ENCODE data around the gene CLDN3. TPM values are rescaled to one million over a fixed set of nuclear protein-coding genes. Genes with fewer than 3 reads are reported as not detected.

The CLDN3 gene
- total and polyA plus RNA-seq, 7 experiments from 2014 or later: not detected

DNA sequence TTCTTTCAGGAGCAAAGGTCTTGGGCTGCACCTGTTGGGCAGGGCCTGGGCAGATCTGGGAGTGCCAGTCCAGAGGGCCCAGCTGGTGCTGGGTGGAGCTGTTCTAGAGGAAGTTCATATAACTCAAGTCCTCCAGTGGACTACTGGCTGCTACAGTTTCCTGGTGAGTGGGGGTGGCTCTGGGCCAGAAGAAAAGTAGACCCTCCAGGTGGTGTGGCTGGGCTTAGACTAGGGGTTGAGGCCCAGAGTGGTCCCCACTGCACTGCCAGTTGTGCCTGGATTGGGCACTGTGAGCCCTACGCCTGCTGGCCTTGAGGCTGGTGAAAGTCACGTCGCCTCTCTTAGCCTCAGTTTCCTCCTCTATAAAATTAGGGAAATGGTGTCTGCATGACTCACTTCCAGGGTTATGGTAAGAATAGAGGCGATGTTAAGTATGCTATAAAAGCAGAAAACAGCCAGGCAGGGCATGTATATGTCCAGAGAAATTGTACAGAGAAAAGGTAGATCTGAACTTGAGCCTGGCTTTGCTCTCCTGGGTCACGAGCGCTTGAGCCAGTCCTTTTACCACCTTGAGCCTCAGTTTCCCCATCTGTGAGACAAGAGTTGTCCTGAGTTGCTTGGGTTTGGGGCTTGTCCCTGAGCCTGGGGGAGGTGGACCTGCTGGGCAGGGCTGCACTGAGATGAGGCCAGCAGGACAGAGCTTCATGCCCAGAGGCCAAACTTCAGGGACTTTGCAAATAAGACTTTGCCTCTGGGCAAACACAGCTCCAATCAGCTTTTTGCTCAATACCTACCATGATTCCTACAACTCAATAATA is 3.8 kb upstream of the CLDN3 start:
- Histone ChIP-seq H3K27ac (ENCODE audit: low read depth, low read length) (no peak overlapping the region), H3K4me3 (ENCODE audit: low read length) (no peak overlapping the region), H3K9me3 (ENCODE audit: control insufficient read depth in 2 of 3, low read length in 3 of 3) (no peaks in the 10 kb centered on the region), H3K36me3 (ENCODE audit: control insufficient read depth in 2 of 3, insufficient read depth in 3 of 3, low read length in 3 of 3) (no peaks in the 10 kb centered on the region), H3K27me3 (ENCODE audit: control insufficient read depth in 2 of 2, insufficient read depth in 2 of 2, low read length in 2 of 2) (no peaks in the 10 kb centered on the region), H3K4me1 (ENCODE audit: control insufficient read depth in 2 of 2, insufficient read depth in 2 of 2, low read length in 2 of 2) (no peaks in the 10 kb centered on the region)
- Mint-ChIP-seq H3K36me3 (no peaks in the 10 kb centered on the region), H3K4me1 (peaks cover 0 to 12% (median 4%) of the 10 kb centered on the region in 7 donors), H3K9me3 (peaks cover 0 to 1% (median 0%) of the 10 kb centered on the region in 11 donors), H3K4me3 (no peak overlapping the region), H3K27me3 (peaks cover 7 to 40% (median 19%) of the 10 kb centered on the region in 5 donors), H3K27ac (no peak overlapping the region)
- POLR2A ChIA-PET: no interaction called here
- CTCF ChIA-PET: no interaction called here
- DNase-seq: no peak
- intact Hi-C loops (cut with micrococcal nuclease): no loop called here
- no peak for ATAC-seq

DNA sequence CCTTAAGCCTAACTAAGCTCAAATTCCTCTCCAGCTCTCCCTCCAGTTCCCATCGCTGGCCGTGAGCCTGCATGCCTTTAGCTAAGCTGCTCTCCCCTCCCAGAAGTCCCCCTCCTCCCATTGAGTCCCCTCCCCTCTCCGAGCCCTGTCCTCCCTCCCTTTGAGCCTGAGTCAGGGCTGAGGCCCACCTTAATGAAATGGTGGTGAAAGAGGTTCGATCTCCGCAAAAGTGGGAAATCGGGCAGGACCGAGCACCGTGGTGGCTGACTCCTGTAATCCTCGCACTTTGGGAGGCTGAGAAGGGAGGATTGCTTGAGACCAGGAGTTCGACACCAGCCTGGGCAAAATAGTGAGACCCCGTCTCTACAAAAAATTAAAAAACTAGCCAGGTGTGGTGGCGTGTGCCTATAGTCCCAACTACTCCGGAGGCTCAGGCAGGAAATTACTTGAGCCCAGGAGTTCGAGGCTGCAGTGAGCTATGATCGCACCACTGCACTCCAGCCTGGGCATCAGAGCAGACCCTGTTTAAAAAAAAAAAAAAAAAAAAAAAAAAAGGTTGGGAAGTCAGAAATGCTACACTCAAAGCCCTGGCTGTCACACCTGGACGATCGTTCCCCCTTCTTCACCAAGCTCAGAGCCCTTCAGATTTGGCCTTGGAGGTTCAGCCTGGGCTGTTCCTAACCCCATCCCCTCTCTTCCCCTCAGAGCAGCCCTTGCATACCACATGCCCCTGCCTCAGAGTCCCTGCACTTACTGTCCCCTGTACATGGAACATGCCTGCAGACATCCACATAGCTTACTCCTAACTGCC is 995 bp upstream of the CLDN3 start:
- ATAC-seq: no peak
- H3K4me1 Mint-ChIP-seq: peaks cover 0 to 12% (median 4%) of the 10 kb centered on the region in 7 donors
- H3K27ac Mint-ChIP-seq: no peak overlapping the region

DNA sequence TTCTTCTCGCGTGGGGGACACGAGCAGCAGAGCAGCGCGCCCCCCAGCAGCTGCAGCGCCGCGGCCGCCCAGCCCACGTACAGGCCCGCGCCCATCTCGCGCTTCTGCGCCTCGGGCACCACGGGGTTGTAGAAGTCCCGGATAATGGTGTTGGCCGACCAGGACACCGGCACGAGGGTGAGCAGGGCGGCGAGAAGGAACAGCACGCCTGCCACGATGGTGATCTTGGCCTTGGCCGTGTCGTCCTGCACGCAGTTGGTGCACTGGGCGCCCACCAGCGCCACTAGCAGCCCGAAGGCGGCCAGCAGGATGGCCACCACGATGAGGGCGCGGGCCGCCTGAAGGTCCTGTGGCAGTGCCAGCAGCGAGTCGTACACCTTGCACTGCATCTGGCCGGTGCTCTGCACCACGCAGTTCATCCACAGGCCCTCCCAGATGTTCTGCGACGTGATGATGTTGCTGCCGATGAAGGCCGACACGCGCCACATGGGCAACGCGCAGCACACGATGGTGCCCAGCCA is 529 bp downstream of the CLDN3 start:
- no peak overlapping the region for H3K27ac Mint-ChIP-seq
- Histone ChIP-seq H3K9me3 (ENCODE audit: control insufficient read depth in 2 of 3, low read length in 3 of 3) (no peaks in the 10 kb centered on the region), H3K27ac (ENCODE audit: low read depth, low read length) (no peak overlapping the region), H3K27me3 (ENCODE audit: control insufficient read depth in 2 of 2, insufficient read depth in 2 of 2, low read length in 2 of 2) (no peaks in the 10 kb centered on the region), H3K4me3 (ENCODE audit: low read length) (no peak overlapping the region), H3K4me1 (ENCODE audit: control insufficient read depth in 2 of 2, insufficient read depth in 2 of 2, low read length in 2 of 2) (no peaks in the 10 kb centered on the region), H3K36me3 (ENCODE audit: control insufficient read depth in 2 of 3, insufficient read depth in 3 of 3, low read length in 3 of 3) (no peaks in the 10 kb centered on the region)
- DNase-seq: no peak
- peaks cover 26 to 63% (median 37%) of the 10 kb centered on the region in 5 donors for H3K27me3 Mint-ChIP-seq
- peak overlapping the region in 1 of 10 donors; percentile 60 for H3K4me3 Mint-ChIP-seq
- peaks cover 0 to 7% (median 0%) of the 10 kb centered on the region in 11 donors for H3K9me3 Mint-ChIP-seq
- H3K36me3 Mint-ChIP-seq: peaks cover 0 to 4% (median 0%) of the 10 kb centered on the region in 5 donors
- H3K4me1 Mint-ChIP-seq: peaks cover 0 to 12% (median 4%) of the 10 kb centered on the region in 7 donors
- ChIA-PET CTCF (interaction anchor here (0.6 kb wide), 1 partner anchor 25 kb away, joined by 3 read pairs; no protein-coding TSS in a partner anchor), POLR2A (no interaction called here)
- no peak for ATAC-seq
- intact Hi-C loops (cut with micrococcal nuclease): no loop called here

More for the DNA sequence above, 995 bp upstream of the CLDN3 start:
- H3K27ac ChIP-seq (ENCODE audit: low read depth, low read length): no peak overlapping the region
- no peak for DNase-seq
- H3K36me3 ChIP-seq (ENCODE audit: control insufficient read depth in 2 of 3, insufficient read depth in 3 of 3, low read length in 3 of 3): no peaks in the 10 kb centered on the region
- peaks cover 0 to 4% (median 0%) of the 10 kb centered on the region in 5 donors for H3K36me3 Mint-ChIP-seq
- H3K9me3 Mint-ChIP-seq: peaks cover 0 to 7% (median 0%) of the 10 kb centered on the region in 11 donors
- peaks cover 26 to 63% (median 37%) of the 10 kb centered on the region in 5 donors for H3K27me3 Mint-ChIP-seq
- intact Hi-C loops (cut with micrococcal nuclease): no loop called here
- no peaks in the 10 kb centered on the region for H3K4me1 ChIP-seq (ENCODE audit: control insufficient read depth in 2 of 2, insufficient read depth in 2 of 2, low read length in 2 of 2)
- ChIA-PET POLR2A (no interaction called here), CTCF (interaction anchor here (0.7 kb wide), 1 partner anchor 194 kb away, joined by 3 read pairs; no protein-coding TSS in a partner anchor)
- peak overlapping the region in 9 of 10 donors; percentile 41 to 79 (median 56) for H3K4me3 Mint-ChIP-seq
- H3K4me3 ChIP-seq (ENCODE audit: low read length): no peak overlapping the region
- H3K9me3 ChIP-seq (ENCODE audit: control insufficient read depth in 2 of 3, low read length in 3 of 3): no peaks in the 10 kb centered on the region
- no peaks in the 10 kb centered on the region for H3K27me3 ChIP-seq (ENCODE audit: control insufficient read depth in 2 of 2, insufficient read depth in 2 of 2, low read length in 2 of 2)

DNA sequence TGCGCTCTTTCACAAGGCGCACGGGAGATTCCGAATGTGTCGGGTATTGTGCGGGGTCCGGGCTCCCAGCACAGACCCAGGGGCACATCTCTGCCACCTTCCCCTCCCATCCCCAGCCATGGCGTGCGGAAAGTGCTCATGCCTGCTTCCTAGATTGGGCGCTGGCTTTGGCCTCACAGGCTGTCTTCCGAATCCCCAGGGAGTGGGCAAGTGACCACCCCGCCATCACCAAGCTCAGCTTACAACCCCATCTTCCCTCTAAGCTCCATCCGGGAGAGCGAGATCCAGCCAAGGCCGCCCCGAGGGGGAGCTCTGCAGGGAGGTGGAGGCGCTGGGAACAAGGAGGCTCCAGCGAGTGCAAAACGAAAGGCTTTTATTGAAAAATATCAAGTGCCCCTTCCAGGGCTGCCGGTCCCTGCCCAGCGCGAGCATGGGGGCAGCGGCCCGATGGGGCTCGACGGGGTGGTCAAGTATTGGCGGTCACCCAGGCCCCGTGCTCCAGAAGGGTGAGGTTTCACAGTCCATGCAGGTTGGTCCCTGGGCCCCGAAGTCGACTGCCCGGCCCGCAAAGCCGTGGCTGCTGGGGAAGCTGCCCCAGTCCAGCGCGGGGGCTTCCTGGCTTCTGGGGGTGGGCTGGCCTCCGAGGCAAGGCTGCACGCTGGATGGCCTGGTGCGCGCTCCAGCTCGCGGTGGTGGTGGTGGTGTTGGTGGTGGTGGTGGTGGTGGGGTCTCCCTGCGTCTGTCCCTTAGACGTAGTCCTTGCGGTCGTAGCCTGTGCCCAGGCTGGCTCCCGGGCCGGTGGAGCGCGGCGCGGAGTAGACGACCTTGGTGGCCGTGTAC is 1.2 kb downstream of the CLDN3 start:
- H3K4me3 Mint-ChIP-seq: peak overlapping the region in 1 of 10 donors; percentile 33
- H3K9me3 ChIP-seq (ENCODE audit: control insufficient read depth in 2 of 3, low read length in 3 of 3): no peaks in the 10 kb centered on the region
- H3K27me3 ChIP-seq (ENCODE audit: control insufficient read depth in 2 of 2, insufficient read depth in 2 of 2, low read length in 2 of 2): no peaks in the 10 kb centered on the region
- H3K9me3 Mint-ChIP-seq: peaks cover 0 to 7% (median 0%) of the 10 kb centered on the region in 11 donors
- ChIA-PET CTCF (interaction anchor here (0.6 kb wide), 1 partner anchor 24 kb away, joined by 3 read pairs; no protein-coding TSS in a partner anchor), POLR2A (no interaction called here)
- peaks cover 26 to 58% (median 37%) of the 10 kb centered on the region in 5 donors for H3K27me3 Mint-ChIP-seq
- peaks cover 0 to 12% (median 4%) of the 10 kb centered on the region in 7 donors for H3K4me1 Mint-ChIP-seq
- DNase-seq (no peak), ATAC-seq (no peak)
- intact Hi-C loops (cut with micrococcal nuclease): no loop called here
- no peak overlapping the region for H3K27ac ChIP-seq (ENCODE audit: low read depth, low read length)
- H3K4me3 ChIP-seq (ENCODE audit: low read length): no peak overlapping the region
- no peak overlapping the region for H3K27ac Mint-ChIP-seq
- no peaks in the 10 kb centered on the region for H3K4me1 ChIP-seq (ENCODE audit: control insufficient read depth in 2 of 2, insufficient read depth in 2 of 2, low read length in 2 of 2)
- H3K36me3 ChIP-seq (ENCODE audit: control insufficient read depth in 2 of 3, insufficient read depth in 3 of 3, low read length in 3 of 3): no peaks in the 10 kb centered on the region
- peaks cover 0 to 4% (median 0%) of the 10 kb centered on the region in 5 donors for H3K36me3 Mint-ChIP-seq

DNA sequence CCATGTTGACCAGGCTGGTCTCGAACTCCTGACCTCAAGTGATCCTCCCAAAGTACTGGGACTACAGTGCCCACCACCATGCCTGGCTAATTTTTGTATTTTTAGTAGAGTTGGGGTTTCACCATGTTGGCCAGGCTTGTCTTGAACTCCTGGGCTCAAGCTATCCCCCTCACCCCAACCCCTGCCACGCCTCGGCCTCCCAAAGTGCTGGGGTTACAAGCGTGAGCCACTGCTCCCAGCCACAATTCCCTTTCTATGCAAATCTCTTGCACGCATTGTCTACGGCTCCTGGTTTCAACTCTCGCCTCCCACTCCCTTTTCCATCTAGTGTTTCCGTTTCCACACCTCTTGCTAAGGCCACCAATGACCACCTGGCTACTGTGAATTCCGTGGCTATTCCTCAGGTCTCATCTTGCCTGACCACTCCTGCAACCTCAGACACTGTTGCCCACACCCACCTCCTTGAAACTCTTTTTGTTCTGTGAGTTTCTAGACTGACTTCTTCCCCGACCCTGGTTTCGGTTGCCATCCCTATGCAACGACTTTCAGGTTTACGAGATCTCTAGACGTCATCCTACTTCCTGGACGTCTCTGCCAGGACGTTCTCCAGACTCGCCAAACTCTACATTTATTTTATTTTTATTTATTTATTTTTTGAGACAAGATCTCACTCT is 3.4 kb downstream of the CLDN3 start:
- Histone ChIP-seq H3K36me3 (ENCODE audit: control insufficient read depth in 2 of 3, insufficient read depth in 3 of 3, low read length in 3 of 3) (no peaks in the 10 kb centered on the region), H3K9me3 (ENCODE audit: control insufficient read depth in 2 of 3, low read length in 3 of 3) (no peaks in the 10 kb centered on the region), H3K4me1 (ENCODE audit: control insufficient read depth in 2 of 2, insufficient read depth in 2 of 2, low read length in 2 of 2) (no peaks in the 10 kb centered on the region), H3K27me3 (ENCODE audit: control insufficient read depth in 2 of 2, insufficient read depth in 2 of 2, low read length in 2 of 2) (no peaks in the 10 kb centered on the region), H3K27ac (ENCODE audit: low read depth, low read length) (no peak overlapping the region), H3K4me3 (ENCODE audit: low read length) (no peak overlapping the region)
- no peak overlapping the region for H3K4me3 Mint-ChIP-seq
- H3K4me1 Mint-ChIP-seq: peaks cover 0 to 12% (median 4%) of the 10 kb centered on the region in 7 donors
- CTCF ChIA-PET: no interaction called here
- peaks cover 0 to 4% (median 0%) of the 10 kb centered on the region in 5 donors for H3K36me3 Mint-ChIP-seq
- H3K27ac Mint-ChIP-seq: no peak overlapping the region
- intact Hi-C loops (cut with micrococcal nuclease): no loop called here
- H3K27me3 Mint-ChIP-seq: peaks cover 20 to 38% (median 26%) of the 10 kb centered on the region in 5 donors
- DNase-seq (no peak), ATAC-seq (no peak)
- peaks cover 0 to 7% (median 0%) of the 10 kb centered on the region in 11 donors for H3K9me3 Mint-ChIP-seq
- POLR2A ChIA-PET: no interaction called here

Data from naive thymus-derived CD4-positive, alpha-beta T cell (primary cell).